ENCODE results near the gene OGFOD2. TPM values are rescaled to one million over a fixed set of nuclear protein-coding genes. Genes with fewer than 3 reads are reported as not detected.
A peak's percentile ranks its signal among the peaks of the same experiment; 100 is the strongest.

Gene OGFOD2
- total and polyA plus RNA-seq, 3 donors from 2014 or later: 35.0 to 56.5 (median 47.2) TPM

DNA sequence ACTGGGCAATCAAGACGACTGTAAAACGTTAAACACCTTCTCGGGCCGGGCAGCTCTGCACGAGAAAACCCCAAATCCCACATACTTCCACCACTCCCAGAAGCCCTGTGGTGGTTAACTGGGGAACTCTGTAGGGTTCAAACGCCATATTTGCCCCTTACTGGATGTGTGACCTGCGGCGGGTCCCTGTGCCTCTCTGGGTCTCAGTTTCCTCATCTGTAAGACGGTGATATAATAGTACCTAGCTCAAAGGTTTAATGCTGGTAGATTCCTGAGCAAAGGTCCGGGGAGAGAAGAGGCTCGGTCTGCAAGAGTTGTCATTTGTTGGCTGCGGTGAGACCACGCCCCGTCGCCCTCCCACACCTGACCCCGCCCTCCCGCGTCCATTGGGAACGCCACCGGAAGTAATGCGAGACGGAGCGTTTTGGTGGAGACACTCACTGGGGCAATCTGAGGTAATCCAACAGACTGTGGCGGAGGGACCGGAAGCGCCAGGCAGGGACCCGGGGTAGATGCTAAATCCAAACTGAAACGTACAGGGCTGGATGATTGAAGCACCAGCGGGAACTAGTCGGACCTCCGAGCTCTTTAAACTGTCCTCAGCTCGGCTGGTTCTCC is 661 bp upstream of the OGFOD2 start:
- Histone ChIP-seq H3K36me3 (ENCODE audit: low read depth, missing control alignments) (no peaks in the 10 kb centered on the region), H3K9me3 (no peaks in the 10 kb centered on the region), H3K4me1 (peaks cover 24% of the 10 kb centered on the region), H3K27me3 (no peaks in the 10 kb centered on the region), H3K4me3 (peak overlapping the region; percentile 83 to 99), H3K27ac (peak overlapping the region; percentile 96 to 97)
- intact Hi-C loops (cut with DNase I; ENCODE audit: low total_unique reads): no loop called here
- peak; percentile 100 for DNase-seq
- 0% methylated on average over 15 to 31 of the region's 32 CpGs for WGBS, 2 donors
- no peak for TF ChIP-seq POLR2A (IDR thresholded peaks at IDR 0.05)
- TF ChIP-seq, protein P1, sequence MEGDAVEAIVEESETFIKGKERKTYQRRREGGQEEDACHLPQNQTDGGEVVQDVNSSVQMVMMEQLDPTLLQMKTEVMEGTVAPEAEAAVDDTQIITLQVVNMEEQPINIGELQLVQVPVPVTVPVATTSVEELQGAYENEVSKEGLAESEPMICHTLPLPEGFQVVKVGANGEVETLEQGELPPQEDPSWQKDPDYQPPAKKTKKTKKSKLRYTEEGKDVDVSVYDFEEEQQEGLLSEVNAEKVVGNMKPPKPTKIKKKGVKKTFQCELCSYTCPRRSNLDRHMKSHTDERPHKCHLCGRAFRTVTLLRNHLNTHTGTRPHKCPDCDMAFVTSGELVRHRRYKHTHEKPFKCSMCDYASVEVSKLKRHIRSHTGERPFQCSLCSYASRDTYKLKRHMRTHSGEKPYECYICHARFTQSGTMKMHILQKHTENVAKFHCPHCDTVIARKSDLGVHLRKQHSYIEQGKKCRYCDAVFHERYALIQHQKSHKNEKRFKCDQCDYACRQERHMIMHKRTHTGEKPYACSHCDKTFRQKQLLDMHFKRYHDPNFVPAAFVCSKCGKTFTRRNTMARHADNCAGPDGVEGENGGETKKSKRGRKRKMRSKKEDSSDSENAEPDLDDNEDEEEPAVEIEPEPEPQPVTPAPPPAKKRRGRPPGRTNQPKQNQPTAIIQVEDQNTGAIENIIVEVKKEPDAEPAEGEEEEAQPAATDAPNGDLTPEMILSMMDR (IDR thresholded peaks at IDR 0.05): peak in 1 of 3 experiments; percentile 11

DNA sequence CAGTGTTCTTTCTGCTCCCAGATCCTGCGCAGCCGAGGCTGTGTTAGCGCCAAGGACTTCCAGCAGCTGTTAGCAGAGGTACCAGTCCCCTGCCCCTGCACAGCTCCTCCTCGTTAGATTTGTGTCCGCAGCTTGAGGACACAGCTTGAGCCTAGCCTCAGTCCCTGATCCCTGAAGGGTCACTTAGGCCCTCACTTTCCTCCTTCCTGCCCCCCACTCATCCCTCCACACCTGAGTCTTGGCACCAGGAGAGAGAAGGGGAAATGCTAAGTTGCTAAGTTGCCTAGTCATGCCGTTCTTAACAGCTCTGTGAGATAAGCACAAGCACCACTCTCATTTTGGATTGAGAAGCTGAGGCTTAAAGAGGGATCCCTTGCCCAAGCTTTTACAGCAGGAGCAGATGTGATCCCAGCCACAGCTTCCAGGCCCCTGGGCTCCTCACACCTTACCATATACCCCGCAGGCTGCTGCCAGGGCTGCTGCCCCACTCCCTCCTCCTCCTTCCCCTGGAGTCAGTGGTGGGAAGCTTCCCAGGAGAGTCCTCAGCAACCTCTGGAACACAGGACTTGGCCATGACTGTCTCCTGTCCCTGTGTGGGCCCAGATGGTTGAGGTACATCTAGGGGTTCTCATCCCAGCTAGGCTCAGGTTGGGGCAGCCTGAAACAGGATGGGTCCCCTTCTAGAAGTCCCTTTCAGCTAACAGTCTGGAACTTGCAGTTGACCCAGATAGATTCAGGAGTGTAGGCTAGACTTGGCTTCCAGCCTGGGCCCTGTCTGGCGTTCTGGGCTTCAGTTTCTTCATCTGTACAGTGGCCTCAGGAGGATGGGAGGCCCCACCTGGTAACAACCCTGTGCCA is 975 bp downstream of the OGFOD2 start:
- 3 to 6% methylated on average over 6 to 8 of the region's 8 CpGs for WGBS, 2 donors
- Histone ChIP-seq H3K9me3 (no peaks in the 10 kb centered on the region), H3K4me3 (peak overlapping the region; percentile 83 to 99), H3K27me3 (no peaks in the 10 kb centered on the region), H3K27ac (peak overlapping the region; percentile 15 to 96), H3K36me3 (ENCODE audit: low read depth, missing control alignments) (no peaks in the 10 kb centered on the region), H3K4me1 (peaks cover 28% of the 10 kb centered on the region)
- no peak for TF ChIP-seq POLR2A (IDR thresholded peaks at IDR 0.05)
- TF ChIP-seq, protein P1 (IDR thresholded peaks at IDR 0.05): no peak
- intact Hi-C loops (cut with DNase I; ENCODE audit: low total_unique reads): no loop called here
- no peak for DNase-seq

DNA sequence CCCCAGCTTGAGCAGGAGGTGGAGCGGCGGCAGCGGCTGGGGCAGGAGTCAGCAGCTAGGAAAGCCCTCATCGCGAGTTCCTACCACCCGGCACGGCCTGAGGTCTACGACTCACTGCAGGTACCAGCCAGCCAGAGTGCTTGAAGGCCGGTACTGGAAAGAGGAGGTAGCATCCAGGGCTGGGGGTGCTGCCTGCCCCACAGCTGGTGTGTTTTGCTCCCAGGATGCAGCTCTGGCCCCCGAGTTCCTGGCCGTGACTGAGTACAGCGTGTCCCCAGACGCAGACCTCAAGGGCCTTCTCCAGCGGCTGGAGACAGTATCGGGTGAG is 1.6 kb downstream of the OGFOD2 start:
- intact Hi-C loops (cut with DNase I; ENCODE audit: low total_unique reads): no loop called here
- no peak for TF ChIP-seq POLR2A (IDR thresholded peaks at IDR 0.05)
- TF ChIP-seq, protein P1 (IDR thresholded peaks at IDR 0.05): no peak
- H3K27ac ChIP-seq: no peak overlapping the region
- peaks cover 32% of the 10 kb centered on the region for H3K4me1 ChIP-seq
- DNase-seq: no peak
- no peak overlapping the region for H3K4me3 ChIP-seq
- no peaks in the 10 kb centered on the region for H3K27me3 ChIP-seq
- H3K36me3 ChIP-seq (ENCODE audit: low read depth, missing control alignments): no peaks in the 10 kb centered on the region
- 65 to 79% methylated on average over 13 to 15 of the region's 15 CpGs for WGBS, 2 donors
- H3K9me3 ChIP-seq: no peaks in the 10 kb centered on the region

GRCh38 chr12:122977153-122977552 is 2.1 kb downstream of the OGFOD2 start:
- H3K4me1 ChIP-seq: peaks cover 37% of the 10 kb centered on the region
- H3K4me3 ChIP-seq: no peak overlapping the region
- H3K27ac ChIP-seq: no peak overlapping the region
- H3K27me3 ChIP-seq: no peaks in the 10 kb centered on the region
- intact Hi-C loops (cut with DNase I; ENCODE audit: low total_unique reads): no loop called here
- H3K36me3 ChIP-seq (ENCODE audit: low read depth, missing control alignments): no peaks in the 10 kb centered on the region
- 89 to 94% methylated on average over 6 of the region's 6 CpGs for WGBS, 2 donors
- TF ChIP-seq, protein P1 (IDR thresholded peaks at IDR 0.05): no peak
- no peaks in the 10 kb centered on the region for H3K9me3 ChIP-seq
- no peak for DNase-seq
